ENCODE measurements around the gene SEC61A1.

The SEC61A1 gene

DNA sequence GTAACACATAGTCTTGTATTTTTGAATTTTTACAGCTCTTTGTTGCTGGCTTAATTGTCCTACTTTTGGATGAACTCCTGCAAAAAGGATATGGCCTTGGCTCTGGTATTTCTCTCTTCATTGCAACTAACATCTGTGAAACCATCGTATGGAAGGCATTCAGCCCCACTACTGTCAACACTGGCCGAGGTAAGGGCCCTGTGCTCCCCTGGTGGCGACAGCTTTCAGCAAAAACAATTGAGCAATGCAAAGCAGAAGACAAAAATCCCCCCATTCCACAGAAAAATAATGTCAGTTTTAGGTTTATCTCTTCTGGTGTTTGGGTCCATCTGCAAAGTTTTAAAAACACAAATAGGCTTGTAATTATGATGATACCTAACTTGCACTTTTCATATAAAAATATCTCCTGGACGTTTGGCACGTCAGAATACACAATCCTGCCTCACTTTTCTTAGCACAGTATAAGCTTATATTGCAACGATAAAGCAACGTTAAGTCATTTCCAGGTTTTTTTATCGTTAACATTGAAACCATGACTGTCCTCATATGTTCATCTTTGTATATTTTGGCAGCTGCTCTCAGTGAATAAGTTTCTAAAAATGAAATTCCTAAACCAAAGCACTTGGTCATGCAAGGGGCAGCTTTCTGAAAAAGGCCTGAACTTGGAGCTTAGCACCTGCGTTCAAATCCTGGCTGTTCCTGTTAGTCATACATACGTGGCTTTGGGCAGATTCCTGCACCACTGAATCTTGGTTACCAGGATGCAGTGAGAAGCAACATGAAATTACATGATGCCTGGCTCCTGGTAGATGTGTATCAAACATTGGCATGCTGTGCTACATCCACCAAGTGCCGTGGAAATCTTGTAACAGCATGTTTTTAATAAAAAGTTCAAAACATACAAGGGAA lies 8.5 kb downstream of the SEC61A1 start:
- DNase-seq, result peak; percentile 98

DNA sequence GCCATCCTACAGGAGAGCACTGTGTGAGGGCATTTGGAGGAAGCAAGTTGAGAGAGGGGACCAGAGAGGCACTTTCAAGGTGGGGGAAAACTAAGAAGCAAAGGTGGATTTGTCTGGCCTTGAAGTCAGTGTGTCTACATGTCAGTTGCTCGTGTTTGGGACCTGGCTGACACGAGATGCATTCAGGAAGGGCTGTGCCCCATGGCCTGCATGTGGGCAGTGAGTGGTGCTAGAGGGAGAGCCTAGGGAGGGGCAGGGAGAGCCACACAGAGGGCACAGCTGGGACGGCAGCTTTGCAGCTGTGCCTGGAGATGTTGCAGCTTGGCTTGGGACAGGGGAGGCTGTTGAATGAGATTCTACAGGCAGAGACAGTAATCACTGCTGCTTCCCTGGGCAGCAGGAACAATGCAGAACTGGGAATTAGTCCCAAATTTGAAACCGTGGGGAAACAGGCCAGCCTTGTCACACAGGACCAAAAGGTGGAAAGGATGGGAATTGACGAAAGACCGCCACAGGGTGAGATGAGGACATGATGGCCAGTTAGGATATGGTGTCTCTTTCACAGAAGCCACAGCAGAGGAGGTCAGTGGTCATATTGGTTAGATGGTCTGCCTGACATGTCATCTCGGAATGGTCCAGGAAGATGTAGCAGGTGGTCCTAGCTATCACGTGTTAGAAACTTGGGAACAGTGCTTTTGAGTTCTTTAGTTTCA lies 10.0 kb downstream of the SEC61A1 start:
- no peak for DNase-seq

DNA sequence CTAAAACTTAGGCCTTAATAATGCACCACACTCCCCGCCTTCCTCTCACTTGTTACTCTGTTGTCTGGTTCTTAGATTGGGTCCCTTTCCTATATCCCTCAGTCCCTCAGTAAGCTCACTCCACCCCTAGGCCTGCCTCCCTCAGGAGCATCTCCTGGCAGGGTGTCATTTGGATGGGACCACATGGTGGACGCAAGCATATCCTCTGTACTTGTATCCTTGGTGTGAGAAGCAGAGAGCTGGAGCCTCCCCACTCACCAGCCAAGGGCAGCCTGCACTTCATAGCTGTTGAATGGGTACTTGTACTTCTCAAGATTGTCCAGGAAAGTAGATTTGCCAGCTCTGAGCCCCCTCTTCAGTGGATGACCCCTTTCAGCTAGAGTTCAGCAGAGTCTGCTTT lies 11.6 kb downstream of the SEC61A1 start:
- DNase-seq, result no peak

DNA sequence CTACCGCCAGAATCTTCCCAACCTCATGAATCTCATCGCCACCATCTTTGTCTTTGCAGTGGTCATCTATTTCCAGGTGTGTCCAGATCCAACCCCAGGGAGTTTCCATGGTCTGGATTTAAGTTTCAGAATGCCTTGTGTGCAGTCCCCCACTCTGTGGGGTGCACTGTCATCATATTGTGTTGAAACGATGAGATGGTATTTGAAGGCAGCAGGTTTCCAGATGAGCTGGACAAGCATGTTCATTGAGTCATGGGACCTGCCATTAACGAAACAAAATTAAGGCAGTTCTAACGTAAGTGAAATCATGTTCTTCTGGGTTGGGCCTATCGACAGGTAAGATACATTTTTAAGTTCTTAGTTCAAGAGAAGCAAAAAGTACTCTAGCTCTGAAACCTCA lies 12.7 kb downstream of the SEC61A1 start:
- no peak for DNase-seq

DNA sequence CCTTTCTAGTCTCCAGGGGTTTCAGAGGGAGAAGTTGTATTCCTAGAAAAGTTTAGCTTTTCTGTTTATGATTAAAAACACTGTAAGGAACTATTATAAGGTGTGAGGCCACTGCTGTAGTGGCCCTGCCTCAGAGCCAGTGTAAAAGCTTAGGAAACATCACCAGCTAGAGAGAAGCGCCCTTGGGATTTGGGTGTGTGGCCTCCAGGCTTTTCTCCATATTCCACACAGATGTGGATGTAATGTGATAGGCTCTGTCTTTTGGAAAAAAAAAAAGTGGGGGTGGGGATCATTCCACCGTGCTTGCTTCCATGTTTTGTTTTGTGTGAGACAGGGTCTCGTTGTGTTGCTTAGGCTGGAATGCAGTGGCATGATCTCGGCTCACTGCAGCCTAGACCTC lies 13.9 kb downstream of the SEC61A1 start:
- DNase-seq, result no peak

DNA sequence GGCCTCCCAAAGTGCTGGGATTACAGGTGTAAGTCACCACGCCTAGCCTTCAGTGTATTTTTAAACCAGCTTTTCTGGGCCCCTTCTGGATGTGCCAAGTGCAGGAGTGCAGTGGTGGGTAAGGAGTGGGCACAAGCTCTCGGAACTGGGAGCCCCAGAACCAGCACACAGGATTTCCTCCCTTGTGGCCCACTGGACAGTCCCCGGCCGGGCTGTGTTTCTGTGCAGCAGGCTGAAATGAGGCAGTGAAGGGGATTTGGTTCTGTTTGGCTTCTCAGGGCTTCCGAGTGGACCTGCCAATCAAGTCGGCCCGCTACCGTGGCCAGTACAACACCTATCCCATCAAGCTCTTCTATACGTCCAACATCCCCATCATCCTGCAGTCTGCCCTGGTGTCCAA lies 14.4 kb downstream of the SEC61A1 start:
- no peak for DNase-seq

DNA sequence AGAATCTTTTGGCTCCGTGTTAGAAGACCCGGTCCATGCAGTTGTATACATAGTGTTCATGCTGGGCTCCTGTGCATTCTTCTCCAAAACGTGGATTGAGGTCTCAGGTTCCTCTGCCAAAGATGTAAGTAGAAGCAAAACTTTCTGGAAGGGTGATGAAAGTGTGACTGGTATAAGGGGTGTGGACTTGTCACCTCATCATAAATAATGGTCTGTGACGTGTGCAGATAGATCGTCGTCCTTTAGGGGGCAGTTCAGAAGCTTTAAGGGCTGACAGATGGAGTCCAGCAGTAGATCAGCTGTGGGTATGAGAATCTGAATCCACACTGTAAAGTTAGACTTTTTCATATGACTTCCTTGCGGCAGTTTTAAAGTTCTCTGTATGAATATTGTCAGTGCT lies 15.3 kb downstream of the SEC61A1 start:
- no peak for DNase-seq

DNA sequence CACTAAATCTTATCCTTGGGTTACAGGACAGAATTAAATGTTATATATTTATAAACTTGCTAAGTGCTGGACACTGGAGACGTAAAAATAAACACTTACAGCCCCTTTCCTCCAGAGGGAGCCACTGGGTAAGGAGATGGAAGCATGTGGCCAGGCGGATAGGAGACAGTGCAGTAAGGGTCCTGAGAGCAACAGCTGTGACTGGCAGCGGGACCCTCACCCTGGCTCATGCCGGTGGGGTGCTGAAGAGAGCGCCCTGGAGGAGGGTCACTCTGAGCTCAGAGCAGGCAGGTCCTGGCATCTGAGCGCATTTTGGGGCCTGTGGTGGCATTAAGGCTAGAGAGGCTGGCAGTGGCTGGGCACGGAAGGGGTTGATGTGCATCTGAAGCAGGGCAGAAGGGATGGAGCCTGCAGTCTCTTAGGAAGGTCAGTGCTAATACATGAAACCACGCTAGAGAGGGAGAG lies 16.0 kb downstream of the SEC61A1 start:
- no peak for DNase-seq

DNA sequence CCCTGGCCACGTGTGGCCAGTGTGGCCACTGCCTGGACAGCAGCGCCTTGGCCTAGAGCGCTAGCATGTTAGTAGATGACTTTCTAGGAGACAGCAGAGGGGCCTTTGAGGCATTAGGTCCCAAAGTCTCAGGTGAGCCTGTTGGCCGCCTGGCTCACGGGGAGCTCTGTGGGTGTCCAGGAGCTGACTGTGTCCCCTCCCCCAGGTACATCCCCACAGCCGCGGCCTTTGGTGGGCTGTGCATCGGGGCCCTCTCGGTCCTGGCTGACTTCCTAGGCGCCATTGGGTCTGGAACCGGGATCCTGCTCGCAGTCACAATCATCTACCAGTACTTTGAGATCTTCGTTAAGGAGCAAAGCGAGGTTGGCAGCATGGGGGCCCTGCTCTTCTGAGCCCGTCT lies 17.0 kb downstream of the SEC61A1 start:
- DNase-seq, result no peak

DNA sequence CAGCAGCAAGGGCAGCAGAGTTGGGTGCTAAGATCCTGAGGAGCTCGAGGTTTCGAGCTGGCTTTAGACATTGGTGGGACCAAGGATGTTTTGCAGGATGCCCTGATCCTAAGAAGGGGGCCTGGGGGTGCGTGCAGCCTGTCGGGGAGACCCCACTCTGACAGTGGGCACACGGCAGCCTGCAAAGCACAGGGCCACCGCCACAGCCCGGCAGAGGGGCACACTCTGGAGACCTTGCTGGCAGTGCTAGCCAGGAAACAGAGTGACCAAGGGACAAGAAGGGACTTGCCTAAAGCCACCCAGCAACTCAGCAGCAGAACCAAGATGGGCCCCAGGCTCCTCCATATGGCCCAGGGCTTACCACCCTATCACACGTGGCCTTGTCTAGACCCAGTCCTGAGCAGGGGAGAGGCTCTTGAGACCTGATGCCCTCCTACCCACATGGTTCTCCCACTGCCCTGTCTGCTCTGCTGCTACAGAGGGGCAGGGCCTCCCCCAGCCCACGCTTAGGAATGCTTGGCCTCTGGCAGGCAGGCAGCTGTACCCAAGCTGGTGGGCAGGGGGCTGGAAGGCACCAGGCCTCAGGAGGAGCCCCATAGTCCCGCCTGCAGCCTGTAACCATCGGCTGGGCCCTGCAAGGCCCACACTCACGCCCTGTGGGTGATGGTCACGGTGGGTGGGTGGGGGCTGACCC lies 18.8 kb downstream of the SEC61A1 start:
- no peak for DNase-seq

DNA sequence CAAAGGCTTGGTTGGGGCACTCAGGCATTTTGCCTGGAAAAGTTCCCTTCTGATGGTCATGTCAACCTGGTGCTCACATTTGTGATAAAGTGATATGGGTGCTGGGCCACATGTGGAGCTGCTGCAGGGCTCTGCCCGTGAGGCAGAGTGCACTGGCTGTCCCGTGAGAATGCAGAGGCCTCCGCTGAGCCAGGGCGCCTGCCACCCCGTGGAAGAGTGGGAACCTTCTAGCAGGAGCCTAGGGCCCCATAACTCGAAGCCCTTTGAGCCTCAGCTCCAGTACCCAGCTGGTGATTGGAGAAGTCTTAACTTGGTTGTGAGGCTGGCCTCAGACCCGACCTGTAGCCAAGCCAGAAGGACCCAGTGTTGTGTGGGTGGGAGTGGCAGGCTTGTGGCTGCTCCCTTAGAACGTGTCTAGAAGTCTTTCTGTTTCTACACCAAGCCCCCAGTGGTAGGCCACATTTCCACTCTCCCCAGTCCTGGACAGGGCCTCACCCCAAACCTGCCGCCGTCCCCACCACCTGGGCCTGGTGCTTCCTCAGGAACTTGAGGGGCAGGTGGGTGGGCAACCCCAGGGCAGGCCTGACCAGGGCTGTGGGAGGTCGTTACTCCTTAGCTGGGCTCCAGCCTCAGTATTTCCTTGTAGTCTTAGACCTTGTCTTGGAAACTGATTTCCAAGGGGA lies 19.7 kb downstream of the SEC61A1 start:
- DNase-seq, result no peak

DNA sequence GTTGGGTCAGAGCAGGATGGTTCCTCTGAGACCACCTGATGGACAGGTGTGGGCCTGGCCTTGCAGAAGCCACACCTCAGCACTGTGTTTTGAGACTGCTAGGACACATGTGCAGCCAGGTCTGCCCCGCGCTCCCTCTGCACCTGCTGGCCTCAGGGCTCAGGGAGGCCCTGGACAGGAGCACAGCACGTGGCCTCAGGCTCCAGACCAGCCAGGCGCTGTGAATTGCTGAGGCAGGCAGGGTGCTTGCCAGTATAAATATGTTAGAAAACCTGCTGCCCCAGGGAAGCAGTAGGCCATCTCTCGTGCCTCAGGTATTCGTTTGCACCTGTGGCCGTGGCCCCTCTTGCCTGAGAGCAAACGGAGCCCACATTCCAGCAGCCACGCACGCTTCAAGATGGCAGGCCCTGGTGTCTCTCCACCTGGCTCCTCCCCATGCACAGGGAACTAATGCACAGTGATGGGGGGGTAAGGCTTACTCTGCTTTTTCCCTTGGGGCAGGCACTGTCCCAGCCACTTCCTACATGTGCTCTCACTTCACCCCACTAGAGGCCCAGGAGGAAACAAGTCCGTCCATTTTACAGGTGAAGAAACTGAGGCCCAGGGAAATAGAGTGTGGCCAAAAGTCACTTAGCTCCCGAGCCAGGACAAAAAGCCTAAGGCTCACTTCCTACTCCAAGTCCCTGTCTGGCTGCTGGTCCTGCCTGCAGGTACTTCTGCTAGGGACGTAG lies 20.4 kb downstream of the SEC61A1 start:
- DNase-seq, result no peak

DNA sequence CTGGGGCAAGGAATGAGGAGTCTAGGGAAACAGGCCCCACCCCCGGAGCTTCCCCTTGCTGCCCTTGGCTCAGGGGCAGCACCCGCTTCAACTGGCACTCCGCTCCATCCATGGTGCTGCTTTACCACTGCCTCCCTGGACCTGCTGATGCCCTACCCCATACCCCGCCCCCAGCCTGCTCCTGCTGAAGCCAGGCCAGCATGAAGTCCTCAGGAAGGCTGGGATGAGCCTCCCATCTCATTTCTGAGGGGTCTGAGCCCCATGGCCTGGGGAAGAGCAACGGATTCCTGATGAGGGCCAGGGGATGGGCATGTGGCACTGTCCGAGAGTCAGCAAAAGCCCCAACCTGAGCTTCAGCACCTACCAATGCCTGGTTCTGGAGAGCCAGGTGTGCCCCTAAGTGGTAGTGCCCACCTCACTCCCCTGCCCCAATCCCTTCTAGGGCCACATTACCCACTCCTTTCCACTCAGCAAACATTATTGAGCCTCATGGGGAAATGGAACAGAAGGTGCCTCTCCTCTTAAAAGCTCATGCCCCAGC lies 21.0 kb downstream of the SEC61A1 start:
- DNase-seq, result no peak

DNA sequence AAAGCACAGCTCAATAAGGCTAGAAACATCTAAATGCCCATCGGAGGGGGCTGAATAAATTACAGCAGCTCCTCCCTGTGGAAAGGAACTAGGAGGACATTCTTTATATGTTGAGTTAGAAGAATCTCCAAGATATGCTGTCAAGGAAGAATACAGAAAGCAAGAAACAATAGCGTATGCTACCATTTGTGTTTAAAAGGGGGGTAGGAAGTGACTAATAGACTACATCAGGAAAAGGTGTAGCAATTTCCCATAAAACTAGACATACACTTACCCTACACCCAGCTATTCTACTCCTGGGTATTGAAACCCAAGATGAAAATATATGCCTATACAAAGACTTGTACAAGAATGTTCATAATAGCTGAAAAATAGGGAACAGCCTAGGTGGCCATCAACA lies 21.6 kb downstream of the SEC61A1 start:
- DNase-seq, result no peak

DNA sequence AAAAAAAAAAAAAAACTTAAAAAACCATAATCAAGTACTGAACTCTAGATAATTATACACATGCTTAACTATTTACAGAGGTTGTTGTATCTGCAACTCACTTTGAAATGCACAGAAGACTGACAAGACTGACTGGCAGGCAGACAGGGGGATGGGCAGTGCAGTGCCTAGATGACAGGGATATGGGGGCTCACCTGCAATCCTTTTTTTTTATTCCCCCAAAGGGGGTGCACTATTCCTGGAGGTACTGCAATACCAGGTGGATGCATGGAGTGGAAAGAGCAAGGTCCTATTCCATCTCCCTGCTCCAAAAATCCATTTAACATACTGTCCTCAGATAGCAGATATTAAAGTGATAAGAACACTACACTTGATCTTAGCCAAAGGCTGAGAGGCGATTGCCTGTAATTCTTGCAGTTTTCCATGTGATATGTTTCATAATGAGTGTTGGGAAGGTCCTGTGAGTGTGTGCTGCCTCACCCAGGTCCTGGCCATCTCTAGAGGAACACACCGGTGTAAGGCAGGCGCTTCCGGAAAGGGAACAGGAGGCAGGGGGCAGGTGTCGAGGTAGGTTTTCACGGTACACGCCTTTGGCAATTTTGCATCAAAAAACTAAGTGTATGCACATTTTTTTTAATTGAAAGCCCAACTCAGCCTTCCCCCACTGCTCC lies 22.7 kb downstream of the SEC61A1 start:
- no peak for DNase-seq

DNA sequence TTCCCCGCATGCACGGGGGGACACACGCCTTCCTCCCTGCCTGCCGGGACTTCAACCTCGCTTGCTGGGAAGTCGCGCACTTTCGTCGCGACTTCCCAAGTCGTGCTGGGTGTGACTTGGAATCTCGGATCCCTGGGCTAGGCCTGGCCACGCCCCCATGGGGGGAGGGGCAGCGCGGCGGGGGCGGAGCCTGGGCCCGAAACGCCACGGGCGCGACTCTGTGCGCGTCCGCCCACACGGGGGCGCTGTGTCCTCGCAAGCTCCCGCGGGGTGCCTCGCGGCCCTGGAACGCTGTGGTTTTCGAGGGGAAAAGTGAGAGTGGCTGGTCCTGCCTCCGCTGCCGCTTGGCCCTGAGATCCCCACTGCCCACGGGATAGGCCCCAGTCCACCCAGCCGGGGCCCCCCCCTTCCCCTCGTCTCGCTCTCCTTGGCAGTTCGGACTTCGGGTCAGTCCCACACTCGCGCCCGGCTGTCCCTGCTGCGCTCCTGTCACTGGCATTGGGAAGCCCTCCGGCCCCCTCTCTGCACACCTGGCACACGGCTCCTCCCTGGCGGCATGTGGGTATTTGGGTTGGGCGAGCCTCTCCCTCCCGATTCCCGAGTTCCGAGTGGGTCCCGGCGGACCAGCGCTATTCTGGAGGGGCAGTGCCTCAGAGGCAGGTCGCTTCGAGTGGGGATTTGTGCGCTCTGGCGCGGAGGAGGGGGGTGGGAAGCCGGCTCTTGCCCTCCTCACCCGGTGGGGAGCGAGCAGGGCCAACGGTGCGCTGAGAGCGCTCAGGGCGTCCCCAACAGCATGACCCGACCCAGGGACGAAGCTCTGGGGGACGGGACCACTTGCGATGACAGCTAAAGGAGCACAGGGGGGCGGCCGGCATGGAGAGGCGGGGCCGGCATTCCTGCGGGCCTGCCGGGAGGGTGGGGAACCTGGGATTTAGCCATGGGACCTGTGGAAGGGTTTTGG lies 23.6 kb downstream of the SEC61A1 start:
- DNase-seq, result peak; percentile 74

DNA sequence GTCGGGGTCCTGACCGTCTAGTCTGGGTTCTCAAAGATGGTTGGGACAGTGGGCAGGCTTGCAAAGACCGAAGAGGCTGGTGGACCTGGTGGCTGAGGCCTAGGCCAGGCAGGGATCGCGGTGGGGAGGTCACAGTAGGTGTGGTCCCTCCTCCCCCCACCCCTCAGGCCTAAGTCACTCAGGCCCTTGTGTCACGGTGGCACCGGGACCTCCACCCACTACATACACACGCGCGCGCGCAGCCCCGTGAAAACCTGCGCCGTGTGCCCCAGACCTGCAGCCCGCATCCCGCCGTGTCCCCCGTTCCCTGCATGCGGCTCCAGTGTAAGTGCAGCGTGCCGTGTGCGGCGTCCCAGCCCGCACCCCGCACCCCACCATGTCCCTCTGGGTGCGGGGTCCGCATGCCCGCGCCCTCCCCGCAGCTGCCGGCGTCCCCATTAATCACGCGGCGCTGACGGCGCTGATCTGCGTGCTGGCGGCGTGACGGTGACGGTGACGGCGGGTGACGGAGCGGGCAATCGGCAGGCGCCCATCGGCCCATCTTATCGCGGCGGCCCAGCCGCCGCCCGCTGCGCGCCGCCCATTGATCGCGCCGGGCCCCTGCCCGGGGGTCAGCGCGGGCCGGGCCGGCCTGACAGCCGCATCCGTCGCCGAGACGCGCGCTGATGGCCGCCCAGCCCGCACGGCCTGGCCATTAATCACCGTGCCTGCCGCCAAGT lies 24.4 kb downstream of the SEC61A1 start:
- DNase-seq, result no peak

DNA sequence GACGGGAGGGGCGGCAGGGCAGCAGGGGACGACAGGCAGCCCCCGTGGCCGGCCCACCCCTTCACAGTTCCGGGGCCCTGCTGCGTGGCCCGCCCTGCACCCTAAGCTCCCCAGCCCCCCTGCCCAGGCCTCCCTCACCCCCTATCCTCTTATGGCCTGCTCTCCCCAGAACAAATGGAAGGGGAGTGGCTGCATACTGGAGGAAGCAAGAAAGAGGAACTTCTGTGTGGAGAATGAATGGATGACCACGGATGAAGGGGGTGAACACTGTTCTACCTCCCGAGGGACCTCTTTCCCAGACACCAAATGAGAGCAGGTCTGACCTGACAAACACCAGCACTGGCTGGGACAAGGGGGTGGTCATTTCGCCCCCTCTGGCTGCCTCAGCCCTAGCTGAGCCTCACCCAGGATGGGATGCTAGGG lies 25.0 kb downstream of the SEC61A1 start:
- no peak for DNase-seq

DNA sequence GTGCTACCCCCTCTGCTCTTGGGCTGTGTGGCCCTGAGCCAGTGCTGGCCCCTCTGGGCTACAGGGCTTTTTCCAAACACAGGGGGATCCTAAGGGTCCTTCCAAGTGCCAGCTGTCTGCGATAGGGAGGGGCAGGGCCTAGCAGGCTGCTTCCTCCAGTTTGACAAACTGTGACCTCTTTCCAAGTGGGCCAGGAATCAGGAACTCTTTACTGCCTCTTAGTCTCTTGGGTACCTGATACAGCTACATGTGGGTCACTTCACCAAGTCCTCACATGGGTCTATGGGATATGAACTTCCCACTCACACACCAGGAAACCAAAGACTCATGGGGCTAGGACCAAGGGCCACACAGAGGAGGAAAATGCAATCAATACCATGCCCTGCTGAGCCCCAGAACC lies 25.4 kb downstream of the SEC61A1 start:
- DNase-seq, result no peak

All from HCEC 1CT (cell line).